OCI-LY7 (cell line): ENCODE data around the gene MYOF.

Experiments
- EZH2phosphoT487 ChIP-seq: fragments of 200-600 bp; sonication (generic); IDR thresholded peaks from 2 replicates; pipeline ENCODE4 v1.6.1; 2018; ENCODE audit warnings: low read depth, borderline replicate concordance, mild to moderate bottlenecking, mixed run types, antibody characterized with exemption, low read length, moderate library complexity, mixed read lengths
- TF ChIP-seq, protein P1 (sequence below): fragments of 200-600 bp; sonication (generic); conservative IDR thresholded peaks from 2 replicates; pipeline ENCODE4 v1.5.1; 2014; ENCODE audit warnings: mild to moderate bottlenecking, antibody characterized with exemption, low read length, moderate library complexity, mixed read lengths

DNA sequence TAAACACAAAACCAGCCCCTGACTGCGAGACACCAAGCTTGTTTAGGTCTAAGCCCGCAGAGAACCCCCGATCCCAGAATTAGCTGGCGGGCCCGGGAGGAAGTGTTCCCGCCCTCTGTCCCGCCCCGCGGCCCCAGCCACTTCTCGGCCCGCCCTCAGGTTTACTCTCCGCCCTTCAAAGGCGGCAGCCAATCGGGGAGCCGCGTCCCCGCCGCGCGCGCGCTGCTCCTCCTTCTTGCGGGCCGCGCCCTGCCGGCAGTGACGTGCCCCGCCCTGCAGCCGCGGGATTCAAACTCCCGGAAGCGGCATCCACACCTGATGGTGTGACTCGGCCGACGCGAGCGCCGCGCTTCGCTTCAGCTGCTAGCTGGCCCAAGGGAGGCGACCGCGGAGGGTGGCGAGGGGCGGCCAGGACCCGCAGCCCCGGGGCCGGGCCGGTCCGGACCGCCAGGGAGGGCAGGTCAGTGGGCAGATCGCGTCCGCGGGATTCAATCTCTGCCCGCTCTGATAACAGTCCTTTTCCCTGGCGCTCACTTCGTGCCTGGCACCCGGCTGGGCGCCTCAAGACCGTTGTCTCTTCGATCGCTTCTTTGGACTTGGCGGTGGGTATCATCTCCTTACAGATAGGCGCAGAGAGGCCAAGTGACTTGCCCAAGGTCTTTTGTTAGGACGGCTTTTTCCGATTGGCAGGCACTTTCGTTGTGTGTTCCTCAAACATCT, 14.3 kb upstream of the MYOF start, which contains the start of gene CEP55:
- TF ChIP-seq, protein P1, sequence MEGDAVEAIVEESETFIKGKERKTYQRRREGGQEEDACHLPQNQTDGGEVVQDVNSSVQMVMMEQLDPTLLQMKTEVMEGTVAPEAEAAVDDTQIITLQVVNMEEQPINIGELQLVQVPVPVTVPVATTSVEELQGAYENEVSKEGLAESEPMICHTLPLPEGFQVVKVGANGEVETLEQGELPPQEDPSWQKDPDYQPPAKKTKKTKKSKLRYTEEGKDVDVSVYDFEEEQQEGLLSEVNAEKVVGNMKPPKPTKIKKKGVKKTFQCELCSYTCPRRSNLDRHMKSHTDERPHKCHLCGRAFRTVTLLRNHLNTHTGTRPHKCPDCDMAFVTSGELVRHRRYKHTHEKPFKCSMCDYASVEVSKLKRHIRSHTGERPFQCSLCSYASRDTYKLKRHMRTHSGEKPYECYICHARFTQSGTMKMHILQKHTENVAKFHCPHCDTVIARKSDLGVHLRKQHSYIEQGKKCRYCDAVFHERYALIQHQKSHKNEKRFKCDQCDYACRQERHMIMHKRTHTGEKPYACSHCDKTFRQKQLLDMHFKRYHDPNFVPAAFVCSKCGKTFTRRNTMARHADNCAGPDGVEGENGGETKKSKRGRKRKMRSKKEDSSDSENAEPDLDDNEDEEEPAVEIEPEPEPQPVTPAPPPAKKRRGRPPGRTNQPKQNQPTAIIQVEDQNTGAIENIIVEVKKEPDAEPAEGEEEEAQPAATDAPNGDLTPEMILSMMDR: no peak
- TF ChIP-seq EZH2phosphoT487: no peak
